ENCODE data around the gene SYCP1.
"Not testable (repeated sequence)": the region's sequence is repeated elsewhere in the genome, so short reads cannot be mapped to it uniquely, and the experiment has no call there.

SYCP1 gene

DNA sequence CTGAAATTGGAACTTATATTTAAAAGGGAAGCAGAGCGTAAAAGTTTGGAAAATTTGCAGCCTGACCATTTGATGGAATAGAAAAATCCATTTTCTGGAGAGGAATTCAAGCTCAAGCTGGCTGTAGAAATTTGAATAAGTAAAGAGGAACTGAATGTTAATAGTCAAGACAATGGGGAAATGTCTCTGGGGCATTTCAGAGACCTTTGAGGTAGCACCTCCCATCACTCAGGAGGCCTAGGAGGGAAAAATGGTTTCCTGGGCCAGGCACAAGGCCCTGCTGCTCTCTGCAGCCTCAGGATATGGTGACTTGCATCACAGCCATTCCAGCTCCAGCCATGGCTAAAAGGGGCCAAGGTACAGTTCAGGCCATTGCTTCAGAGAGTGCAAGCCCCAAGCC lies 157.3 kb downstream of the SYCP1 start:
- Mint-ChIP-seq H3K4me3 (no peak overlapping the region), H3K27ac (no peak overlapping the region), H3K9me3 (no peaks in the 10 kb centered on the region), H3K36me3 (ENCODE audit: low read depth) (no peaks in the 10 kb centered on the region), H3K27me3 (no peaks in the 10 kb centered on the region), H3K4me1 (no peaks in the 10 kb centered on the region)
- DNase-seq (no peak), ATAC-seq (no peak)

DNA sequence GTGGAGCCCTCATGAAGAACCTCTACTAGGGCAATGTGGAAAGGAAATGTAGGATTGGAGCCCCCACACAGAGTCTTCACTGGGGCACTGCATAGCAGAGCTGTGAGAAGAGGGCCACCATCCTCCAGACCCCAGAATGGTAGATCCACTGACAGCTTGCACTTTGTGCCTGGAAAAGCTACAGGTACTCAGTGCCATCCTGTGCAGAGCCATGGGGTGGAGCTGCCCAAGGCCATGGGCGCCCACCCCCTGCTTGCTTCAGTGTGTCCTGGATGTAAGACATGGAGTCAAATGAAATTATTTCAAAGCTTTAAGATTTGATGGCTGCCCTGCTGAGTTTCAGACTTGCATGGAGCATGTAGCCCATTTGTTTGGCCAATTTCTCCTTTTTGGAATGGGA lies 157.8 kb downstream of the SYCP1 start:
- no peak for ATAC-seq
- no peak for DNase-seq
- no peaks in the 10 kb centered on the region for H3K36me3 Mint-ChIP-seq (ENCODE audit: low read depth)
- no peaks in the 10 kb centered on the region for H3K27me3 Mint-ChIP-seq
- H3K4me1 Mint-ChIP-seq, result no peaks in the 10 kb centered on the region
- no peak overlapping the region for H3K27ac Mint-ChIP-seq
- no peak overlapping the region for H3K4me3 Mint-ChIP-seq
- no peaks in the 10 kb centered on the region for H3K9me3 Mint-ChIP-seq

DNA sequence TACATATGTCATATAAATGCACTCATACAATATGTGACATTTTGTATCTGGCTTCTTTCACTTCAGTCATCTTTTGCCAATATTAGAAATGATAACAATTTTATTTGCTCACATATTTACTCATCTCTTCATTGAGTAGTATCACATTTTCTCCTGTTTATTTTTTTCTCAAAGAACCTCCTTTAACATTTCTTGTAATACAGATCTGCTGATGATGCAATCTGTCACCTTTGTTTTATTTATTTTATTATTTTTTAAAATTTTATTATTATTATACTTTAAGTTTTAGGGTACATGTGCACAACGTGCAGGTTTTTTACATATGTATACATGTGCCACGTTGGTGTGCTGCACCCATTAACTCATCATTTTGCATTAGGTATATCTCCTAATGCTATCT lies 159.1 kb downstream of the SYCP1 start:
- H3K27ac Mint-ChIP-seq, result no peak overlapping the region
- no peaks in the 10 kb centered on the region for H3K27me3 Mint-ChIP-seq
- no peak for DNase-seq
- ATAC-seq, result no peak
- peaks cover 4% of the 10 kb centered on the region for H3K9me3 Mint-ChIP-seq
- no peaks in the 10 kb centered on the region for H3K4me1 Mint-ChIP-seq
- no peaks in the 10 kb centered on the region for H3K36me3 Mint-ChIP-seq (ENCODE audit: low read depth)
- H3K4me3 Mint-ChIP-seq, result no peak overlapping the region

DNA sequence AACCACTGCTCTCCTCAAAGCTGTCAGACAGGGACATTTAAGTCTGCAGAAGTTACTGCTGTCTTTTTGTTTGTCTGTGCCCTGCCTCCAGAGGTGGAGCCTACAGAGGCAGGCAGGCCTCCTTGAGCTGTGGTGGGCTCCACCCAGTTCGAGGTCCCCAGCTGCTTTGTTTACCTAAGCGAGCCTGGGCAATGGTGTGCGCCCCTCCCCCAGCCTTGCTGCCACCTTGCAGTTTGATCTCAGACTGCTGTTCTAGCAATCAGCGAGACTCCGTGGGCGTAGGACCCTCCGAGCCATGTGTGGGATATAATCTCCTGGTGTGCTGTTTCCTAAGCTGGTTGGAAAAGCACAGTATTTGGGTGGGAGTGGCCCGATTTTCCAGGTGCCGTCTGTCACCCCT lies 164.9 kb downstream of the SYCP1 start:
- H3K4me1 Mint-ChIP-seq; H3K4me3 Mint-ChIP-seq; H3K27ac Mint-ChIP-seq; DNase-seq; H3K36me3 Mint-ChIP-seq (ENCODE audit: low read depth); H3K27me3 Mint-ChIP-seq; ATAC-seq; H3K9me3 Mint-ChIP-seq: not testable (repeated sequence)

DNA sequence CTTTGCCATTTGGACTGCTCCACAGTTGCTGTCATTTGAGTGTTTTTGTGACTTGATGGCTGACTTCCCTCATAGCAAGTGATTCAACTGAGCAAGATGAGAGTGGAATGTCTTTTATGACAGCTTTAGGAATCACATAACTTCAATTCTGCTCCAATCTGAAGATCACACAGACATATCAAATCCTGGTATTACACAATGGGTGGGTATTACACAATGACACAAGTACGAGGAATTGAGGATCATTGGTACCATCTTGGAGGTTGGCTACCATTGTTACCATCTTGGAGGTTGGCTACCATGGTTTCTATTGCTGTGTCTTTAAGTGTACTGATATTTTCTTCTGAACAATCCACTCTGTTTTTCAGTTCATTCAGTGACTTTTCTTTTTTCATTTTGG lies 166.5 kb downstream of the SYCP1 start:
- ATAC-seq (no peak), DNase-seq (no peak)
- no peaks in the 10 kb centered on the region for H3K36me3 Mint-ChIP-seq (ENCODE audit: low read depth)
- H3K9me3 Mint-ChIP-seq, result peaks cover 4% of the 10 kb centered on the region
- H3K4me3 Mint-ChIP-seq, result no peak overlapping the region
- no peaks in the 10 kb centered on the region for H3K4me1 Mint-ChIP-seq
- no peak overlapping the region for H3K27ac Mint-ChIP-seq
- peaks cover 5% of the 10 kb centered on the region for H3K27me3 Mint-ChIP-seq

DNA sequence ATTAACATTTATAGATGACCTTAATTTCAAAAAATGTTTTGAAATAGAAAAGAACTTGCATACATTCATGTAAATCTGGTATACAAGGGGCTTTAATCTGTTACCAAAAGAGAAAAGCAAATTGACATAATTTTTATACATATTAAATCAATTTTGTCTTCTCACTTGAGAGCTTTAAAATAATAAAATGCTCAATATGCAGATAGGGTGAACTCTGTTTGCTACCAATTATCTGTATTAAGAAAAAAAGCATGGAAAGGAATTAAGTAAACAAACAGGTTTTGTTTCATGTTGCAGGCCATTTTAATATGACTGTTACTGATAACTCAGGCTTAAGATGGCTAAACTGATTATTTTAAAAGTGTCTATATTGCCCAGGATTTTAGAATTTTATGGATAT lies 168.9 kb downstream of the SYCP1 start:
- Mint-ChIP-seq H3K4me1 (no peaks in the 10 kb centered on the region), H3K9me3 (peaks cover 1% of the 10 kb centered on the region), H3K27me3 (peaks cover 7% of the 10 kb centered on the region), H3K4me3 (no peak overlapping the region), H3K27ac (no peak overlapping the region), H3K36me3 (ENCODE audit: low read depth) (no peaks in the 10 kb centered on the region)
- ATAC-seq (no peak), DNase-seq (no peak)

DNA sequence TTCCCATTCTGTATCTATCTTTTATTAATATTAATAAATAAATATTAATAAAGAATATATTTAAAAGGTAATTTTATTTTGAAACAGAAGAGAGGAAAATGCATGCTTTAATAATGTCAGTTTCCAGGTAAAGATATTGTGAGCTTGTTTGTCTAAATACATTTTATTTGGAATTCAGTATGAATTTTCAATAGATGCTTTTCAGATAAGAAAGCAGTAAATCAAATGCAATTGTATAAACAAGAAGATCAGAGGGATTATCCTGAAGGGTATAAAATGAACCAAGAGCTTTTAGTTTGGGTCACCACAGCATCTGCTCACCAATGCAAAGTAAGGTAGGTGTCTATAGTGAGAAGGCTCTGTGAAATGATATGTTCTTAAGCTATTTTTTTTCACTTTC lies 174.9 kb downstream of the SYCP1 start, which contains the start of gene TSHB:
Gene TSHB, plus strand, starts transcription at position 301 of the 400 bp plus-strand sequence. CDS start 3,537 bp downstream, outside the sequence.
- no peak for DNase-seq
- no peak within 1 kb of the TSS for H3K4me3 Mint-ChIP-seq
- no peak for ATAC-seq
- peaks cover 7% of the 10 kb centered on the region for H3K27me3 Mint-ChIP-seq
- H3K36me3 Mint-ChIP-seq (ENCODE audit: low read depth), result no peaks in the 10 kb centered on the region
- H3K4me1 Mint-ChIP-seq, result no peaks in the 10 kb centered on the region
- no peak within 1 kb of the TSS for H3K27ac Mint-ChIP-seq
- H3K9me3 Mint-ChIP-seq, result no peaks in the 10 kb centered on the region

DNA sequence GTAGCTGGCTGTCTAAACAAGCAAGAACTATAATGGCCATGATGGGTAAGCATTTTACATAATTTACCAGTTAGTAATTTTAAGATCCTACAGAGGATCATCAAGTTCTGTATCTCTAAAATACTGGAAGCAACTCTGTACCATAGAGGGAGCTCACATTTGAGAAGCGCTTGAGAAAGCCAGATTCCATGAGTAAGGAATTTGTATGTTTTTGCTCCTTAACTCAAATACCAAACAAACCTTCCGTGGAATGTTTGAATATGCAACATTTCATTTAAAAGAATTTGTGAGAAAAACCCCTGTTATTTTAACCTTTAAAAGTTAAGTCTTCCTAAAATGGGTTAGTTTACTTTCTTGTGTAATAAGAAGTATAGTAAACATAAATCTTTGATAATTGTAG lies 176.9 kb downstream of the SYCP1 start:
- H3K27me3 Mint-ChIP-seq, result peaks cover 6% of the 10 kb centered on the region
- no peaks in the 10 kb centered on the region for H3K36me3 Mint-ChIP-seq (ENCODE audit: low read depth)
- no peak overlapping the region for H3K27ac Mint-ChIP-seq
- H3K4me1 Mint-ChIP-seq, result no peaks in the 10 kb centered on the region
- H3K9me3 Mint-ChIP-seq, result no peaks in the 10 kb centered on the region
- DNase-seq, result no peak
- H3K4me3 Mint-ChIP-seq, result no peak overlapping the region
- no peak for ATAC-seq

DNA sequence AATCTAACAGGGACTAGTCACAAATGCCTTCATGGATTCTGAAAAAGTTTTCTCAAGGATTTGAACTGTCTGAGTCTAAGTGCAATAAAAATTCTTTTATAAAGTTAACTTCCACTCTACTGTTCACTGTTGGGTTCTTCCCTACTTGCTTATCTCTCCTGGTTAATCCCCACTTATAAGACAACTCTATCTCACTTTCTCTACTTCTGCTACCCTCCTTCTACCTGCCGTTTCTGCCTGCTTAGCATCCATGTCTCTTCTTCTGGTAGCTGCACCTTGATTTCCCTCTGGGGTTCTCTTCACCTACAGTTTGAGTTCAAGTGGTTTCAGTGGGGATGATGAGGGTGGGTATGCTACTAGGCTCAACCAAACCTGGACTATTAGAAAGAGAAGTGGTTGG lies 181.0 kb downstream of the SYCP1 start:
- no peaks in the 10 kb centered on the region for H3K9me3 Mint-ChIP-seq
- no peak overlapping the region for H3K27ac Mint-ChIP-seq
- DNase-seq (no peak), ATAC-seq (no peak)
- peaks cover 2% of the 10 kb centered on the region for H3K27me3 Mint-ChIP-seq
- no peaks in the 10 kb centered on the region for H3K36me3 Mint-ChIP-seq (ENCODE audit: low read depth)
- no peaks in the 10 kb centered on the region for H3K4me1 Mint-ChIP-seq
- no peak overlapping the region for H3K4me3 Mint-ChIP-seq

DNA sequence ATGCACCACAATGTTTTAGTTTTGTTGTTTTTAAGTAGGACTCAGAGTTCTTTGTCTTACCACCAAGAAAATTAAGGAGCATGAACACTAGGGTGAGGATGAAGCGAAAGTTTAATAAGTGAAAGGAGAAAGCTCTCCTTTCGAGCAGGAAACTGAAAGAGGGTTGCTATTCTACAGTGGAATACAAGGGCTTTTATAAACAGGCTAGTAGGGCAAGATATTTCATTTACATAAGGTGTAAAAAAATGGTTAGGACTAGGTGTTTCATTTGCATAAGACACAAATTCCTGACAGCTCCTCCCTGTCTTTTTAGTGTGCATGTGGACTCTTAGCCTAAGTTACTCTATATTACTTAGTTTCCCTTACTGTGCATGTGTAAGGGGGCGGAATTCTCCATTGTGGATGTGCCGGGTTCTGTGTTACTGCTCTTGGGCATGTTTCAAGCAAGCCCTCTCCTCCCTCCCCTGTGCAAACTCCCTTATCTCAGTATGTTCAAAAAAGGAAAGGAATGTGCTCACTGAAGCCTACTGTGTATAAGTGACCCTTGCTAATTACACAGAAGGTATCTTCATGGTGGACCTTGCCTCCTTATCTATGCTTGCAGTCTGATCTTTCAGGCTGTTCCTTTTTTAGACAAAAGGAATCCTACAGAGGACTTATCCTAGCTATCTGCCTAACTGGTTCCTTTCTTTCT lies 182.3 kb downstream of the SYCP1 start:
- Mint-ChIP-seq H3K27ac (no peak overlapping the region), H3K36me3 (ENCODE audit: low read depth) (no peaks in the 10 kb centered on the region), H3K9me3 (peaks cover 3% of the 10 kb centered on the region), H3K27me3 (peaks cover 2% of the 10 kb centered on the region), H3K4me3 (no peak overlapping the region), H3K4me1 (no peaks in the 10 kb centered on the region)
- ATAC-seq (no peak), DNase-seq (no peak)

DNA sequence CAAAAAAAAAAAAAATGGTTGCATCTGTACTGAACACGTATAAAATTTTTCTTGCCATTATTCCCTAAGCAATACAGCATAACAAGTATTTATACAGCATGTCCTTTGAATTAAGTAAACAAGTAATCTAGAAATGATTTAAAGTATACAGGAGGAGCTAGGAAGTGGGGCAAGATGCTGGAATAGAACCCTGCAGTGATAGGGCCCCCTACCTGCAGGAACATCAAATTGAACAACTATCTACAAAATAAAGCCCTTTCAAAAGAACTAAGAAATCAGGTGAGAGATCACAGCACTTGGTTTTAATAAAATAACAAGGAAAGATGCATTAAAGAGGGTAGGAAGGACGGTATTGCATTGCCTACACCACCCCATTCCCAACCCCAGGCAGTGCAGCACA lies 185.8 kb downstream of the SYCP1 start:
- H3K27ac Mint-ChIP-seq, result no peak overlapping the region
- no peak for ATAC-seq
- peaks cover 3% of the 10 kb centered on the region for H3K36me3 Mint-ChIP-seq (ENCODE audit: low read depth)
- no peak for DNase-seq
- peaks cover 11% of the 10 kb centered on the region for H3K9me3 Mint-ChIP-seq
- H3K4me3 Mint-ChIP-seq, result no peak overlapping the region
- no peaks in the 10 kb centered on the region for H3K27me3 Mint-ChIP-seq
- no peaks in the 10 kb centered on the region for H3K4me1 Mint-ChIP-seq

DNA sequence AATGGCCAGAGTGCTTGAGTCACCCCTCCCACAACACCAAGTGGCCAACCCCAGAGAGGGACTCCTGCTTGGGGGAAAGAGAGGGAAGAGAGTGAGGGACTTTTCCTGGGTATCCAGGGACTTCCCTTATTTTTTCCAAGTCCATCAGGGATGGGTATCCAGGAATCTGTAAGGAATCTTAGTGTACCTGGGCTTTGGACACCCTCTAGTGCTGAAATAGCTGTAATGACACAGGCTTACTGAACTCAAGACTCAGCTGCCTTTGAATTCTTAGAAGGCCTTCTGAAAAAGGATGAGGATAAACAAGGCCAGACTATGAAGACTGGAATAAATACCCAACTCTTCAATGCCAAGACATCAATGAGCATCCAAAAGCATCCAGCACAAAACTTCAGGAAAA lies 187.0 kb downstream of the SYCP1 start:
- Mint-ChIP-seq H3K27me3 (no peaks in the 10 kb centered on the region), H3K27ac (no peak overlapping the region), H3K36me3 (ENCODE audit: low read depth) (peaks cover 3% of the 10 kb centered on the region), H3K4me1 (no peaks in the 10 kb centered on the region), H3K4me3 (no peak overlapping the region), H3K9me3 (peaks cover 11% of the 10 kb centered on the region)
- no peak for ATAC-seq
- no peak for DNase-seq
